H9 (cell line): Measurements from ENCODE around the gene GPC6. TPM values are rescaled to one million over a fixed set of nuclear protein-coding genes. Genes with fewer than 3 reads are reported as not detected.

Source experiments
- DNase-seq: peaks from one replicate; pipeline ENCODE4 v3.0.0-alpha.2; 2017
- H2AFZ ChIP-seq: one replicate; pipeline ENCODE4 v1.6.1; 2013; ENCODE audit warnings: mild to moderate bottlenecking, low read length, control low read depth, moderate library complexity
- H2AK5ac ChIP-seq: 2 replicates; pipeline ENCODE4 v1.6.1; 2013; ENCODE audit warnings: low read length, control low read depth, mixed read lengths; ENCODE audit not compliant: insufficient read length
- H2BK120ac ChIP-seq: one replicate; pipeline ENCODE4 v1.6.1; 2013; ENCODE audit warnings: low read depth, mild to moderate bottlenecking, low read length, control low read depth, inconsistent platforms; ENCODE audit not compliant: poor library complexity, severe bottlenecking
- H2BK12ac ChIP-seq: 2 replicates; pipeline ENCODE4 v1.6.1; 2013; ENCODE audit warnings: low read length, control low read depth, mixed read lengths, low read depth; ENCODE audit not compliant: insufficient read length
- H2BK15ac ChIP-seq: 2 replicates; pipeline ENCODE4 v1.6.1; 2013; ENCODE audit warnings: low read depth, low read length, control low read depth
- H2BK20ac ChIP-seq: one replicate; pipeline ENCODE4 v1.6.1; 2013; ENCODE audit warnings: low read depth, mild to moderate bottlenecking, low read length, control low read depth, inconsistent platforms; ENCODE audit not compliant: poor library complexity, severe bottlenecking
- H2BK5ac ChIP-seq: 2 replicates; pipeline ENCODE4 v1.6.1; 2013; ENCODE audit warnings: low read length, control low read depth, mixed read lengths; ENCODE audit not compliant: insufficient read length
- H3K14ac ChIP-seq: 2 replicates; pipeline ENCODE4 v1.6.1; 2013; ENCODE audit warnings: low read length, control low read depth; ENCODE audit not compliant: insufficient read depth
- H3K18ac ChIP-seq: 2 replicates; pipeline ENCODE4 v1.6.1; 2013; ENCODE audit warnings: low read depth, mild to moderate bottlenecking, mixed read lengths, low read length, control low read depth; ENCODE audit not compliant: insufficient read length
- H3K23ac ChIP-seq: 2 replicates; pipeline ENCODE4 v1.6.1; 2013; ENCODE audit warnings: low read length, control low read depth, mixed read lengths, low read depth; ENCODE audit not compliant: insufficient read length
- H3K23me2 ChIP-seq: 2 replicates; pipeline ENCODE4 v1.6.1; 2013; ENCODE audit warnings: low read depth, mild to moderate bottlenecking, mixed read lengths, low read length, control low read depth; ENCODE audit not compliant: insufficient read length, poor library complexity, severe bottlenecking
- H3K27ac ChIP-seq: 2 replicates; pipeline ENCODE4 v1.5.1; 2013; ENCODE audit warnings: low read length, control low read depth, mixed read lengths, low read depth; ENCODE audit not compliant: insufficient read length
- H3K27me3 ChIP-seq: 2 replicates; pipeline ENCODE4 v1.6.1; 2013; ENCODE audit warnings: low read length, control low read depth, inconsistent platforms; ENCODE audit not compliant: insufficient read depth
- H3K4ac ChIP-seq: 2 replicates; pipeline ENCODE4 v1.6.1; 2013; ENCODE audit warnings: low read depth, mild to moderate bottlenecking, control low read depth, inconsistent platforms, low read length, moderate library complexity
- H3K4me1 ChIP-seq: 2 replicates; pipeline ENCODE4 v1.6.1; 2013; ENCODE audit warnings: low read length, control low read depth, inconsistent platforms; ENCODE audit not compliant: insufficient read depth
- H3K4me2 ChIP-seq: 2 replicates; pipeline ENCODE4 v1.6.1; 2013; ENCODE audit warnings: low read length, control low read depth, mixed read lengths; ENCODE audit not compliant: insufficient read length, insufficient read depth
- H3K56ac ChIP-seq: 2 replicates; pipeline ENCODE4 v1.6.1; 2013; ENCODE audit warnings: low read depth, mild to moderate bottlenecking, mixed read lengths, low read length, control low read depth; ENCODE audit not compliant: insufficient read length
- H3K79me1 ChIP-seq: 2 replicates; pipeline ENCODE4 v1.6.1; 2013; ENCODE audit warnings: low read depth, mild to moderate bottlenecking, moderate library complexity, low read length, control low read depth, inconsistent platforms; ENCODE audit not compliant: insufficient read depth, poor library complexity, severe bottlenecking
- H3K79me2 ChIP-seq: 2 replicates; pipeline ENCODE4 v1.6.1; 2013; ENCODE audit warnings: low read length, control low read depth, inconsistent platforms; ENCODE audit not compliant: insufficient read depth
- H3K9ac ChIP-seq: 2 replicates; pipeline ENCODE4 v1.6.1; 2013; ENCODE audit warnings: low read length, control low read depth, mixed read lengths; ENCODE audit not compliant: insufficient read length; ENCODE audit errors: extremely low read depth
- H3K9me3 ChIP-seq: one replicate; pipeline ENCODE4 v1.6.1; 2013; ENCODE audit warnings: low read depth, low read length, inconsistent platforms; ENCODE audit not compliant: control insufficient read depth
- H3T11ph ChIP-seq: one replicate; pipeline ENCODE4 v1.6.1; 2013; ENCODE audit warnings: mild to moderate bottlenecking, low read length, control low read depth, inconsistent platforms
- H4K20me1 ChIP-seq: one replicate; pipeline ENCODE4 v1.6.1; 2013; ENCODE audit not compliant: control insufficient read depth, insufficient read length, insufficient read depth
- H4K5ac ChIP-seq: 2 replicates; pipeline ENCODE4 v1.6.1; 2013; ENCODE audit warnings: low read depth, mild to moderate bottlenecking, mixed read lengths, low read length, control low read depth; ENCODE audit not compliant: insufficient read length
- H4K8ac ChIP-seq: replicated peaks from 2 replicates; pipeline ENCODE4 v1.6.1; 2013; ENCODE audit warnings: low read length, control low read depth, mixed read lengths, low read depth; ENCODE audit not compliant: insufficient read length
- H4K91ac ChIP-seq: 2 replicates; pipeline ENCODE4 v1.6.1; 2013; ENCODE audit warnings: low read depth, mild to moderate bottlenecking, moderate library complexity, mixed read lengths, low read length, control low read depth; ENCODE audit not compliant: insufficient read length
- H3K27ac Mint-ChIP-seq, 3 experiments: 2 replicates in 2 of 3; 3 replicates in 1 of 3; pipeline ENCODE4 v1.8.0; 2020 to 2021; ENCODE audit warnings: mixed read lengths in 3 of 3, mild to moderate bottlenecking in 1 of 3, moderate library complexity in 1 of 3
- H3K27me3 Mint-ChIP-seq: 2 replicates; pipeline ENCODE4 v1.8.0; 2021; ENCODE audit warnings: low read depth, mild to moderate bottlenecking, moderate library complexity, mixed read lengths
- H3K36me3 Mint-ChIP-seq, 3 experiments: 2 replicates in 2 of 3; 3 replicates in 1 of 3; pipeline ENCODE4 v1.8.0; 2020 to 2021; ENCODE audit warnings: low read depth in 3 of 3, mixed read lengths in 3 of 3; ENCODE audit not compliant: insufficient read depth in 1 of 3
- H3K4me1 Mint-ChIP-seq, 2 experiments: 2 replicates each; pipeline ENCODE4 v1.8.0; 2020; ENCODE audit warnings: mixed read lengths in 2 of 2
- H3K4me3 Mint-ChIP-seq, 2 experiments: 2 replicates in 1 of 2; 3 replicates in 1 of 2; pipeline ENCODE4 v1.8.0; 2020 to 2021; ENCODE audit warnings: mild to moderate bottlenecking in 2 of 2, mixed read lengths in 2 of 2, moderate library complexity in 1 of 2
- H3K9me3 Mint-ChIP-seq, 2 experiments: 2 replicates in 1 of 2; 3 replicates in 1 of 2; pipeline ENCODE4 v1.8.0; 2020; ENCODE audit warnings: mild to moderate bottlenecking in 2 of 2, mixed read lengths in 2 of 2, moderate library complexity in 1 of 2
- CTCF ChIP-seq: fragments of 200-600 bp; sonication (generic); conservative IDR thresholded peaks from 3 replicates; pipeline ENCODE4 v1.8.0; 2021; ENCODE audit warnings: antibody characterized with exemption, mild to moderate bottlenecking
- WGBS: extraction: QIAGEN DNeasy Blood & Tissue Kit; methylation state at CpG from one replicate; pipeline ENCODE4 v1.1.7; 2013; ENCODE audit warnings: missing lambda C conversion rate, low lambda C conversion rate, mixed read lengths; ENCODE audit not compliant: insufficient read length; ENCODE audit errors: extremely low coverage; 5-methylcytosine and 5-hydroxymethylcytosine counted together
- total RNA-seq: library from RNA; stranded (reverse); gene quantifications from 2 replicates; pipeline ENCODE4 v1.2.1, GENCODE V29; 2021

Gene GPC6
- total RNA-seq, 1 experiment from 2014 or later, result 15.6 TPM

- Histone ChIP-seq H3K56ac (no peak overlapping the region), H2BK5ac (no peak overlapping the region), H2BK20ac (no peak overlapping the region), H3K4me2 (no peak overlapping the region), H2BK120ac (no peak overlapping the region), H4K5ac (no peak overlapping the region), H3K18ac (no peak overlapping the region), H3K79me2 (no peaks in the 10 kb centered on the region), H2AK5ac (no peak overlapping the region), H2BK12ac (no peak overlapping the region), H3T11ph (no peak overlapping the region), H2BK15ac (no peak overlapping the region), H3K79me1 (no peaks in the 10 kb centered on the region), H2AFZ (no peak overlapping the region), H3K23me2 (no peaks in the 10 kb centered on the region), H4K20me1 (no peaks in the 10 kb centered on the region), H3K9me3 (peaks cover 4% of the 10 kb centered on the region), H3K9ac (no peak overlapping the region), H4K8ac (no peak overlapping the region), H3K4me1 (no peaks in the 10 kb centered on the region), H3K27me3 (no peaks in the 10 kb centered on the region), H3K14ac (no peak overlapping the region), H4K91ac (no peak overlapping the region), H3K4ac (no peak overlapping the region), H3K23ac (no peak overlapping the region), H3K27ac (no peak overlapping the region)
- H3K27ac Mint-ChIP-seq, result peak overlapping the region in 2 of 3 experiments; percentile 23 to 37; a peak in 3 of 7 replicates
- H3K4me3 Mint-ChIP-seq, result no peak overlapping the region
- TF ChIP-seq CTCF, result no peak
- H3K4me1 Mint-ChIP-seq, result peaks cover 14 to 22% of the 10 kb centered on the region in 2 experiments
- peaks cover 10 to 16% of the 10 kb centered on the region in 2 experiments; a peak in 4 of 5 replicates for H3K9me3 Mint-ChIP-seq
- DNase-seq, result no peak
- WGBS, result no CpG with 5 or more reads among the region's 1 CpG
- H3K36me3 Mint-ChIP-seq, result peaks cover 5 to 16% (median 16%) of the 10 kb centered on the region in 3 experiments
- H3K27me3 Mint-ChIP-seq, result no peaks in the 10 kb centered on the region
Observed at GRCh38 chr13:93758575-93758974, 532.0 kb downstream of the GPC6 start.
